Endothelial cell (in vitro differentiated cells): Measurements from ENCODE around the gene JAG2. TPM values are rescaled to one million over a fixed set of nuclear protein-coding genes. Genes with fewer than 3 reads are reported as not detected.

Experiments used
- DNase-seq: peaks from one replicate; pipeline ENCODE4 v3.0.0; 2021; ENCODE audit warnings: low spot score
- H3K27ac Mint-ChIP-seq: one replicate; pipeline ENCODE4 v1.8.0; 2021; ENCODE audit warnings: mixed read lengths, inconsistent platforms; ENCODE audit not compliant: unreplicated experiment
- H3K27me3 Mint-ChIP-seq: one replicate; pipeline ENCODE4 v1.8.0; 2021; ENCODE audit warnings: mild to moderate bottlenecking, moderate library complexity, mixed read lengths, inconsistent platforms; ENCODE audit not compliant: unreplicated experiment
- H3K36me3 Mint-ChIP-seq: one replicate; pipeline ENCODE4 v1.8.0; 2021; ENCODE audit warnings: mild to moderate bottlenecking, low read depth, mixed read lengths, inconsistent platforms; ENCODE audit not compliant: unreplicated experiment
- H3K4me1 Mint-ChIP-seq: one replicate; pipeline ENCODE4 v1.8.0; 2021; ENCODE audit warnings: mild to moderate bottlenecking, mixed read lengths, inconsistent platforms; ENCODE audit not compliant: unreplicated experiment
- H3K4me3 Mint-ChIP-seq: one replicate; pipeline ENCODE4 v1.8.0; 2021; ENCODE audit warnings: mild to moderate bottlenecking, mixed read lengths, inconsistent platforms; ENCODE audit not compliant: unreplicated experiment
- H3K9me3 Mint-ChIP-seq: one replicate; pipeline ENCODE4 v1.8.0; 2021; ENCODE audit warnings: mixed read lengths, inconsistent platforms; ENCODE audit not compliant: unreplicated experiment
- total RNA-seq: library from RNA; stranded (reverse); fragmentation: NEBNext Ultra II Directional; extraction: Animal tissue kit (Norgen Biotek cat#: 25700); gene quantifications from one replicate; pipeline ENCODE4 v1.2.1, GENCODE V29; 2021; ENCODE audit not compliant: unreplicated experiment
- TF ChIP-seq, protein P1 (sequence below): fragments of 200-600 bp; sonication (generic); IDR thresholded peaks from one replicate; pipeline ENCODE4 v1.5.0; 2021; ENCODE audit warnings: antibody characterized with exemption; ENCODE audit not compliant: unreplicated experiment

Gene JAG2
- total RNA-seq, 1 donor from 2014 or later = 280 TPM

DNA sequence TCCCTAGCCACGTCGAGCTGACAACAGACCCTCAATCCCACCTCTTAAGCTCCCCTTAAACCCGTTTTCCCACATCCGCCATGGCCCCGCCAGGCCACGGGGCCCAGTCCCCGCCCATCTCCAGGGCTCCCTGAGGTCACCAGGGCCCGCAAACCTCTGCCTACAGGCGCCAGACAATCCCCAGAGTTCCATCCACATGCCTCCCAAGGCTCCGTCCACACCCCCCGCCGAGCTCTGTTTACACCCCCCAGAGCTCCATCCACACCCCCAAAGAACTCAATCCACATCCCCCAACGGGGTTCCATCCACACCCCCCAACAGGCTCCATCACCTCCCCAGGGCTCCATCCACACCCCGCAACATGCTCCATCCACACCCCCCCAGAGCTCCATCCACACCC lies 9.2 kb downstream of the JAG2 start:
- Mint-ChIP-seq H3K4me3 (no peak overlapping the region), H3K27ac (no peak overlapping the region), H3K27me3 (peaks cover 25% of the 10 kb centered on the region), H3K36me3 (no peaks in the 10 kb centered on the region), H3K4me1 (peaks cover 26% of the 10 kb centered on the region), H3K9me3 (no peaks in the 10 kb centered on the region)
- TF ChIP-seq, protein P1, sequence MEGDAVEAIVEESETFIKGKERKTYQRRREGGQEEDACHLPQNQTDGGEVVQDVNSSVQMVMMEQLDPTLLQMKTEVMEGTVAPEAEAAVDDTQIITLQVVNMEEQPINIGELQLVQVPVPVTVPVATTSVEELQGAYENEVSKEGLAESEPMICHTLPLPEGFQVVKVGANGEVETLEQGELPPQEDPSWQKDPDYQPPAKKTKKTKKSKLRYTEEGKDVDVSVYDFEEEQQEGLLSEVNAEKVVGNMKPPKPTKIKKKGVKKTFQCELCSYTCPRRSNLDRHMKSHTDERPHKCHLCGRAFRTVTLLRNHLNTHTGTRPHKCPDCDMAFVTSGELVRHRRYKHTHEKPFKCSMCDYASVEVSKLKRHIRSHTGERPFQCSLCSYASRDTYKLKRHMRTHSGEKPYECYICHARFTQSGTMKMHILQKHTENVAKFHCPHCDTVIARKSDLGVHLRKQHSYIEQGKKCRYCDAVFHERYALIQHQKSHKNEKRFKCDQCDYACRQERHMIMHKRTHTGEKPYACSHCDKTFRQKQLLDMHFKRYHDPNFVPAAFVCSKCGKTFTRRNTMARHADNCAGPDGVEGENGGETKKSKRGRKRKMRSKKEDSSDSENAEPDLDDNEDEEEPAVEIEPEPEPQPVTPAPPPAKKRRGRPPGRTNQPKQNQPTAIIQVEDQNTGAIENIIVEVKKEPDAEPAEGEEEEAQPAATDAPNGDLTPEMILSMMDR = no peak
- no peak for DNase-seq

DNA sequence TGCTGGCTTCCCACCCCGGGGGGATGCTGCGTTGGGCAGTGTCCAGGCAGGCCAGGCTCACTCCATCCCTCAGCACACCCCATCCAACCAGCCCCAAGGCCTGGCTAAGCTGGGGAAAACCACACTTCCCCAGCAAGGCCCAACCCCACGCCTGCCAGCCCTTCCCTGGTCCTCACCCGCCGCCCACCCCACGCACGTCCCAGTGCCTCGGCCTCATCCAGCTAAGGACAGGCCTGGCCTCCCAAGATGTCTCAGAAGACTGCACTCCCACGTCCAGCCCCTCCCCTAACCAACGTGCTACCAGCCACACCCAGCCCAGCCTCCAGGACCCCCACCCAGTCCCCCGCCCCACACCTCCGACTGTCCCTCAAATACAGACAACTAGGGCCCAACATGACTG lies 9.8 kb downstream of the JAG2 start:
- no peak overlapping the region for H3K27ac Mint-ChIP-seq
- H3K4me1 Mint-ChIP-seq = peaks cover 26% of the 10 kb centered on the region
- no peaks in the 10 kb centered on the region for H3K9me3 Mint-ChIP-seq
- H3K36me3 Mint-ChIP-seq = no peaks in the 10 kb centered on the region
- no peak overlapping the region for H3K4me3 Mint-ChIP-seq
- H3K27me3 Mint-ChIP-seq = peaks cover 21% of the 10 kb centered on the region
- no peak for DNase-seq
- TF ChIP-seq, protein P1 = no peak

DNA sequence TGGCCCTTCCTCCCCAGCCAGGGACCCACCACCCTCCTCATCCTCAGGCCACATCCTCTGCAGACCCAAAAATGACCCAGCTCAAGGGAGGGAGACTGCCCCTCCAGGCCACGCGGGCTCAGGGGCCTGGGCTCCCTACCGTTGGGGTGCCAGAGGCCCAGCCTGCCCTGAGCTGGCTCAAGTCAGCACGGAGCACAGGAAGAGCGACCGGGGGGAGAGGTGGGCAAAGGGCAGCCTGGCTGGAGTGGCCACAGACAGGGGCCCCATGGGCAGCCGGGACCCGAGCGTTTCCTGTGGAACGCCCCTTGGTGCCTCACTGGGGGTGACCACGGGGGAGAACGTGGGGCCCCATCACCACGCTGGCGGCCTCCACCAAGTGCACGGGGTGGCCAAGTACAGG lies 10.7 kb downstream of the JAG2 start:
- TF ChIP-seq, protein P1 = no peak

DNA sequence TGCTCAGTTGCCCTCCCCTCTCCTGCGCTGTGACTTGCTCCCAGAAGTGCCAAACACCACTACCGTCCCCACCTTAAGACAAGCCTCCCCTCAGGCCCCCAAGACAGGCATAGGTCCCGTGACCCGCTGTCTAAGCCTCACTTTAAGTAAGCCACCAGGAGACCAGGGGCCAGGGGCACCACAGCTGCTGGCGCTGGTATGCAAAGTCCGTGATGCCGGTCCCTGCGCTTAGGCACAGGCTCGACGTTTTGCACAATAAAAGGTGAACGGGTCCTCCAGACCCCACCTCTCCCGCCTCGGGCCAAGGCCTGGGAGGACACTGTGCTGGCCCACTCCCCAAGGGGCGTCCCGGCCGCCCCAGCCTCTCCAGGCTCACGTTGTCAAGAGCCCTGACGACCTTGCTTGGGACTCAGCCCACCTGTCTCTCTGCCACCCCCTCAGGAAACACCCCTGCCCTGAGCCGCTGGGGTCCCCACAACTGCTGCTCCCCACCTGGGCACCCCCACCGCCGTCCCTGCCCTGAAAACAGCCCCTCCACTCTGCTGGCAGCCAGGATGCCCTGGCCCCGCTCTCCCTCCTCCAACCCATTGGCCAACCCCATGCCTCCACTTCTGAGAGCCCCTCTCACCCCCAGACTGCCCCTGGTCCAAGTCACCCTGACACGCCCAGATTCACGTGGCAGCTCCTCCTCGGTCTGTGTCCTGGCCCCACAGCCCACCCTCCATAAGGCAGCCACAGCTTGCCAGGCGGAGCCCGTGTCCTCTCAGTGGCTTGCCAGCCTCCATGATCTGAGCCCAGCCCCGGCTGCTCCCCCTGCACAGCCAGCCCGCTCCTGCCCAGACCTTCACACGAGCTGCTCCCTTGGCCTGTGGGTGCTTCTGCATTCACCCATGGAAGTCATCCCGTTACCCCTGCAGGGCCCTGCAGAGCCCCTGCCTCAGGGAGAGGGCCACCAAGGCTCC lies 11.9 kb downstream of the JAG2 start:
- no peak for DNase-seq
- Mint-ChIP-seq H3K27me3 (peaks cover 15% of the 10 kb centered on the region), H3K27ac (peak overlapping the region; percentile 75), H3K4me1 (peaks cover 10% of the 10 kb centered on the region), H3K4me3 (no peak overlapping the region), H3K36me3 (no peaks in the 10 kb centered on the region), H3K9me3 (no peaks in the 10 kb centered on the region)
- TF ChIP-seq, protein P1 = no peak

More for the DNA sequence above, 10.7 kb downstream of the JAG2 start:
- Mint-ChIP-seq H3K27me3 (peaks cover 22% of the 10 kb centered on the region), H3K9me3 (no peaks in the 10 kb centered on the region), H3K4me1 (peaks cover 20% of the 10 kb centered on the region), H3K27ac (no peak overlapping the region), H3K4me3 (no peak overlapping the region), H3K36me3 (no peaks in the 10 kb centered on the region)
- no peak for DNase-seq
